Measurements from ENCODE around the gene C3orf20.

Gene C3orf20

GRCh38 chr3:14631687-14632441, 43.1 kb upstream of the C3orf20 start:
- H3K36me3 Mint-ChIP-seq (ENCODE audit: low read depth) = no peaks in the 10 kb centered on the region
- no peaks in the 10 kb centered on the region for H3K4me1 Mint-ChIP-seq
- TF ChIP-seq CTCF (IDR thresholded peaks at IDR 0.05; ENCODE audit: unreplicated experiment in 3 of 3) = no peak
- H3K4me3 Mint-ChIP-seq = no peak overlapping the region
- peaks cover 10% of the 10 kb centered on the region for H3K9me3 Mint-ChIP-seq
- H3K27ac Mint-ChIP-seq = no peak overlapping the region
- peaks cover 20% of the 10 kb centered on the region for H3K27me3 Mint-ChIP-seq (ENCODE audit: low read depth)

GRCh38 chr3:14632442-14632930, 42.5 kb upstream of the C3orf20 start:
- Mint-ChIP-seq H3K27me3 (ENCODE audit: low read depth) (peaks cover 20% of the 10 kb centered on the region), H3K27ac (no peak overlapping the region), H3K4me3 (no peak overlapping the region), H3K36me3 (ENCODE audit: low read depth) (no peaks in the 10 kb centered on the region), H3K9me3 (peaks cover 10% of the 10 kb centered on the region), H3K4me1 (no peaks in the 10 kb centered on the region)
- no peak for TF ChIP-seq CTCF (IDR thresholded peaks at IDR 0.05; ENCODE audit: unreplicated experiment in 3 of 3)

- peaks cover 20% of the 10 kb centered on the region for H3K27me3 Mint-ChIP-seq (ENCODE audit: low read depth)
- TF ChIP-seq CTCF (IDR thresholded peaks at IDR 0.05; ENCODE audit: unreplicated experiment in 3 of 3) = no peak
Observed at GRCh38 chr3:14633417-14633816, 41.5 kb upstream of the C3orf20 start.

GRCh38 chr3:14633819-14634424, 41.0 kb upstream of the C3orf20 start:
- TF ChIP-seq CTCF (IDR thresholded peaks at IDR 0.05; ENCODE audit: unreplicated experiment in 3 of 3) = peak; percentile 60 to 64 (median 63)
- Mint-ChIP-seq H3K4me1 (no peaks in the 10 kb centered on the region), H3K27ac (no peak overlapping the region), H3K4me3 (no peak overlapping the region), H3K27me3 (ENCODE audit: low read depth) (peaks cover 22% of the 10 kb centered on the region), H3K9me3 (peaks cover 4% of the 10 kb centered on the region), H3K36me3 (ENCODE audit: low read depth) (no peaks in the 10 kb centered on the region)

More at GRCh38 chr3:14633417-14633816, 41.5 kb upstream of the C3orf20 start:
- H3K4me1 Mint-ChIP-seq = no peaks in the 10 kb centered on the region
- H3K36me3 Mint-ChIP-seq (ENCODE audit: low read depth) = no peaks in the 10 kb centered on the region
- H3K27ac Mint-ChIP-seq = no peak overlapping the region
- no peak overlapping the region for H3K4me3 Mint-ChIP-seq
- H3K9me3 Mint-ChIP-seq = peaks cover 5% of the 10 kb centered on the region

GRCh38 chr3:14634763-14635400, 40.1 kb upstream of the C3orf20 start:
- no peak for TF ChIP-seq CTCF (IDR thresholded peaks at IDR 0.05; ENCODE audit: unreplicated experiment in 3 of 3)
- H3K4me3 Mint-ChIP-seq = no peak overlapping the region
- H3K27ac Mint-ChIP-seq = no peak overlapping the region
- no peaks in the 10 kb centered on the region for H3K9me3 Mint-ChIP-seq
- no peaks in the 10 kb centered on the region for H3K4me1 Mint-ChIP-seq
- H3K27me3 Mint-ChIP-seq (ENCODE audit: low read depth) = peaks cover 25% of the 10 kb centered on the region
- no peaks in the 10 kb centered on the region for H3K36me3 Mint-ChIP-seq (ENCODE audit: low read depth)
